Measurements from ENCODE around the gene CFAP52.
A peak's percentile ranks its signal among the peaks of the same experiment; 100 is the strongest.

DNA sequence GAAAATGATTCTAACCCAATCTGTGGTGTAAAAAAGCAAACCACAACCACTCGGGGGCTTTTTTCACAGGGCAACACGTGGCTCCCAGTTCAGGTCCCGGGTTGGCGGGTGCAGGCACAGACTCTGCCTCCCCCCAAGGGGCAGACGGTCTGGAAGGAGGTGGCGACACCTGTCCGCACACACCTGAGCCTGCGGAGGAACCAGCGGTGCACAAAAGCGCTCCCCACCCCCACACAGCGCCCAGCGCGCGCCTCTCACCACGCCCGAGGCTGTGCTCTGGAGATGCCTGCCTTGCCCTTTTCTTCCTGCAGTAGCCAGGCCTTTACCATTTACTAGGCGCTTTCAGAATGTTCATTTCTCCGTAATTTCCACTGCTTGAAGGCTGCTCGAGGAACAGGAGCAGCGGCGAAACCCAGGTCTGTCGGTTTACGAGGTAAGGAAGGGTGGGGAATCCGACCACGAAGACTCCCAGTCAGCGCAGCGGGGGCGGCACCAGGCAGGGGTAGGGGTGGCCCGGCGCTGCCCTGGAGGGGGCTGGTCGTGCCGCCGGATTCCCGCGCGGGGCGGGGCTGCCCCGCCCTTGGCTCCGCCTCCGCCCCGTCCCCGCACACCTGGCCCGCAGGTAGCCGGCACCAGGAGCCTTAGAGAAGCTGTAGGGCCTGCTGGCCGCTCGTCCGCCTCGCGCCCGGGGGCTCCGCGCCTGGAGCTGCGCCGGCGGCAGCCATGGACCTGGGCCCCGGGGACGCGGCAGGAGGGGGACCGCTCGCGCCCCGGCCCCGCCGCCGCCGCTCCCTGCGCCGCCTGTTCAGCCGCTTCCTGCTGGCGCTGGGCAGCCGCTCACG lies 68.7 kb downstream of the CFAP52 start, which contains the start of gene USP43:
- TF ChIP-seq, protein P1, sequence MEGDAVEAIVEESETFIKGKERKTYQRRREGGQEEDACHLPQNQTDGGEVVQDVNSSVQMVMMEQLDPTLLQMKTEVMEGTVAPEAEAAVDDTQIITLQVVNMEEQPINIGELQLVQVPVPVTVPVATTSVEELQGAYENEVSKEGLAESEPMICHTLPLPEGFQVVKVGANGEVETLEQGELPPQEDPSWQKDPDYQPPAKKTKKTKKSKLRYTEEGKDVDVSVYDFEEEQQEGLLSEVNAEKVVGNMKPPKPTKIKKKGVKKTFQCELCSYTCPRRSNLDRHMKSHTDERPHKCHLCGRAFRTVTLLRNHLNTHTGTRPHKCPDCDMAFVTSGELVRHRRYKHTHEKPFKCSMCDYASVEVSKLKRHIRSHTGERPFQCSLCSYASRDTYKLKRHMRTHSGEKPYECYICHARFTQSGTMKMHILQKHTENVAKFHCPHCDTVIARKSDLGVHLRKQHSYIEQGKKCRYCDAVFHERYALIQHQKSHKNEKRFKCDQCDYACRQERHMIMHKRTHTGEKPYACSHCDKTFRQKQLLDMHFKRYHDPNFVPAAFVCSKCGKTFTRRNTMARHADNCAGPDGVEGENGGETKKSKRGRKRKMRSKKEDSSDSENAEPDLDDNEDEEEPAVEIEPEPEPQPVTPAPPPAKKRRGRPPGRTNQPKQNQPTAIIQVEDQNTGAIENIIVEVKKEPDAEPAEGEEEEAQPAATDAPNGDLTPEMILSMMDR (optimal IDR thresholded peaks at IDR 0.05 in 1 of 3, IDR thresholded peaks at IDR 0.05 in 1 of 3, conservative IDR thresholded peaks at IDR 0.05 in 1 of 3; ENCODE audit: extremely low read depth in 1 of 3, insufficient read depth in 2 of 3, low read length in 3 of 3), result peak in 2 of 3 experiments; percentile 1 to 10
- TF ChIP-seq EZH2 (IDR thresholded peaks at IDR 0.05; ENCODE audit: low read length), result no peak
